Activated CD4-positive, CD25-positive, alpha-beta regulatory T cell (primary cell): ENCODE data around the gene KIAA1671.

ENCODE experiments used
- DNase-seq, 4 experiments: peaks; one replicate each; lab custom pipeline; 2025; lab: John Stamatoyannopoulos, UW

Gene KIAA1671

GRCh38 chr22:24952837-24953383, 394 bp downstream of the KIAA1671 start:
- no peak for DNase-seq

GRCh38 chr22:24953384-24954113, 1.0 kb downstream of the KIAA1671 start:
- no peak for DNase-seq

DNA sequence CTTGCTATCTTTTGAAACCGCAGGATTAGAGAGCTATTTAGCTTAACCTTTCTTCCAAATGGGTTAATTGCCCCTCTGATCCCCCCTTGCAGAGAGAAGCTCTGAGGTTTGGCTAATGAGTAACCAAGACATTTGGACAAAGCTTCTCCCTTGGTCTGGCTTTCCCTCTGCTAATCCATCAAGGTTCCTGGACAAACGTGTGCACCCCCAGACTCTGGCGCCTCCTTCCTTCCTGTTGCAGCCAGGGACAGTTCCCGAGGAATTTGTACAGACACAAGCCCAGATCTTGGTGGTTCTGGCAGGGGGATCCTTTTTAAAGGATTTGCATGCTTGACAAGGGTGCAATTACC, 1.6 kb downstream of the KIAA1671 start:
- DNase-seq = no peak

DNA sequence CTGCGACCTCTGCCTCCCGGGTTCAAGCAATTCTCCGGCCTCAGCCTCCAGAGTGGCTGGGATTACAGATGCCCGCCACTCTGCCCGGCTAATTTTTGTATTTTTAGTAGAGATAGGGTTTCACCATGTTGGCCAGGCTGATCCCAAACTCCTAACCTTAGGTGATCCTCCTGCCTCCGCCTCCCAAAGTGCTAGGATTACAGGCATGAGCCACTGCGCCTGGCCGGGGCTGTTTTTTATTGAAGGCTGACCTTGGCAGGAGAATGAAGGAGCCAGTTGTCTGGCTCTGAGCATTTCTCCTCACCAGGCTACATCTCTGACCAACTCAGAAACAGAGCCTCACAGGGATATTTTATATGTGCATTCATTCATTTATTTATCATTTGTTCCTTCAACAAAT, 2.3 kb downstream of the KIAA1671 start:
- DNase-seq = no peak

DNA sequence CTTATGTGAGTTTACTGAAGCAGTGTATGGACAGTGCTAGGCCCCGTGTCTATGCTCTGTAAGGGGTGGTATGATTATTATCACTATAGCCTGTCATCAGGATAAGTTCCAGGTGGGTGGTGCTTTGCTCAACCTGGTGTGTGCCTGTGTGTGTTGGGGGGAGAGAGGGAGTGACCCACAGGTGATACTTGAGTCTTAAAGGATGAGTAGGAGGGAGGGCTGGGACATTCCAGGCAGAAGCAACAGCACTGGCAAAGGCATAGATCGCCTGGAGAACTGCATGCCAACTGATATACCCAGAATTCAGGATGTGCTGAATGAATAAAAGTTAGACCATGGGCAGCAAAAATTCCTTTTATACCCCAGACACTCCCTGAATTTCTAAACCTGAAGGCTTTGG, 4.5 kb downstream of the KIAA1671 start:
- no peak for DNase-seq

- no peak for DNase-seq
Observed at GRCh38 chr22:24961217-24961844, 8.8 kb downstream of the KIAA1671 start.

- DNase-seq = no peak
Observed at GRCh38 chr22:24962094-24962493, 9.6 kb downstream of the KIAA1671 start.

- DNase-seq = no peak
Observed at GRCh38 chr22:24962835-24963234, 10.3 kb downstream of the KIAA1671 start.

GRCh38 chr22:24964441-24964840, 11.9 kb downstream of the KIAA1671 start:
- no peak for DNase-seq

GRCh38 chr22:24965822-24966626, 13.5 kb downstream of the KIAA1671 start:
- DNase-seq = no peak

GRCh38 chr22:24968066-24968561, 15.6 kb downstream of the KIAA1671 start:
- no peak for DNase-seq

DNA sequence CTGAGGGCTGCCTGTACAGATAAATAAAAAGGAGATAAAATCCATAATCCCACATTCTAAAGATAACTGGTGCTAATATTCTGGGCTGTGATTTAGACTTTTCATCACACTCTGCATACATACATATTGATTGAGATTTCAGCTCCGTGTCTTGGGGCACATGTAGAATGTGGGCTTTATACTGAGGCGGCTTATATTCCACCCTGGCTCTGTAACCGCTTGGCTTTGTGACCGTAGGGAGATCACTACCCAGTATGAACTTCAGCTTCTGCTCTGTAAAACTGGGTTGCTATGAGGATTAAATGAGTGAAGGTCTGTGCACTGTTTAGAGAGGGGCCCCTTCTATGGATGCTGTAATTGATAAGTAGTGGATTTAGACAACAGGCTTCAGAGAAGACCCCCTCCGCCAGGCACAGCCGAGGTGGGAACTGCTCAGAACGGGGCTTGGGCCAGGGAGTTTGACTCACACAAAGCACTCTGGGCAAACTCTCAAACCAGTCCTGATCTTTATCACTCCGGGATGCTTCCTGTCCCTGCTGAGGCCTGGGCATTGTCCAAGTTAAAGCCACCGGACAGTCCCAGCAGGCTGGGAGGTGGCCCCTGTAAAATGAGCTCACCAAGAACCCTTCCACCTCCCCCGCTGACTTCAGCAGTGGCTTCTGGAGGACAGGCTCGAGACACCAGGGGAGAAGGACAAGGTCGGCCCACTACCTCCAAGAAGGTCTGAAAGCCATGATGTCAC, 17.2 kb downstream of the KIAA1671 start:
- DNase-seq = no peak

- no peak for DNase-seq
Observed at GRCh38 chr22:24972369-24972768, 19.9 kb downstream of the KIAA1671 start.

GRCh38 chr22:24973872-24974271, 21.4 kb downstream of the KIAA1671 start:
- DNase-seq = no peak

- DNase-seq = no peak
Observed at GRCh38 chr22:24975125-24975640, 22.7 kb downstream of the KIAA1671 start.

- DNase-seq = no peak
Observed at GRCh38 chr22:24975813-24976341, 23.4 kb downstream of the KIAA1671 start.

- no peak for DNase-seq
Observed at GRCh38 chr22:24976442-24977218, 24.1 kb downstream of the KIAA1671 start.

DNA sequence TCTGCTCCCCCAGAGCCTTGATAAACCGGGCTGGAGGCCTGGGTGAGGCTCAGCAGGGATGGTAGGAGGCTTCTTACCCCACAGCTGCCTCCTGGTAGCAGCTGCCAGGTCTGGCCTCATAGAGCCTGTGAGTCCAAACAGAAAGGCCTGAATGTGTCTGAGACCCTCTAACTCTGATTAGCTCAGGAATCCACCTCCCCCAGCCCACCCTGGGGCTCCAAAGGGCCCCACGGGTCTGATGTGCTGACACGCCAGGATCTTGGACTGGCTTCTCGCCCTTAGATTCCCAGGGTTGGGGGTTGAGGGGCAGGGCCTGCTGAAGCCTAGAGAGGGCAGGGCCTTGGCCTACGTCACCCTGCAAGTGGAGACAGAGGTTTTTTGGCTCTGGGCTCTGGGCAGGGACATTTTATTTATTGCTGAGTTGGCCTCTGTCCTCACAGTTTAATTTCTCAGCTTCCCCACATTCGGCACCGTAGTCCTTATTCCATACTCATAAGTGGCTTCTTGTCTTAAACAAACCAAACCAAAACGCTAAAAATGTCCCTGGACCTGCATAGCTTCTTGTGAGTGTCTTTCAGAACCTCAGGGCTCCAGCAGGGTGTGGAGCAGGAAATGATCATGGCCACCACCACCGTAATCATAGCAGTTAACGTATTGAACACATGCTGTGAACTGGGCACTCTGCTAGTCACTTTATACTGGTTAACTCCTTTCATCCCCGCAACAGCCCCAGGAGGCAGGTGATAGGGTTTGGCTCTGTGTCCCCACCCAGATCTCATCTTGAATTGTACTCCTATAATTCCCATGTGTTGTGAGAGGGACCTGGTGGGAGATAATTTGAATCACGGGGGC, 25.1 kb downstream of the KIAA1671 start:
- no peak for DNase-seq

- DNase-seq = no peak
Observed at GRCh38 chr22:24978308-24978707, 25.8 kb downstream of the KIAA1671 start.

GRCh38 chr22:24981066-24981465, 28.6 kb downstream of the KIAA1671 start:
- DNase-seq = no peak
